ENCODE data around the gene DYNC2H1. TPM values are rescaled to one million over a fixed set of nuclear protein-coding genes. Genes with fewer than 3 reads are reported as not detected.

Gene DYNC2H1
- total RNA-seq, 1 donor from 2014 or later = 26.2 TPM

Other genes starting within 250 kb of the DYNC2H1 start
- gene MMP12, start 234.4 kb upstream of the DYNC2H1 start, total RNA-seq = not detected
- gene MMP13, start 153.7 kb upstream of the DYNC2H1 start, total RNA-seq = not detected
- gene DCUN1D5, start 17.3 kb upstream of the DYNC2H1 start, total RNA-seq = 21.0 TPM